ENCODE measurements around the gene SAP130.

DNA sequence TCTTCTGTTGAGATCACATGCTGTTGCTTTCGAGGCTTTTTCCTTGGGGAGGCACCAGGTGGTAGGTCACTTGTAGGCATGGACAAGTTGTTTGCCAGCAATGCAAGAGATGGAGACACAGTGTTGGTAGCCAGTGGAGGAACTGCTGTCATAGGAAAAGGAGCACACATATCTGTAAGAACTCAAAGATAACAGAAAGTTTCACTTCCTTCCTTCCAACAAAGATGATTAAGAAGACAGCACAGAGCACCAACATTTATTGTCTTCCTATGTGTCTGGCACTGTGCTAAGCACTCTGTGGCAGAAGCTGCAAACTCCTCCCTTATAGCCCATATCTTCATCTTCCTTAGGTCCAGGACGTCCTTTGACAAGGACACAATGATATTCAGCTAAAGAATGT is 77.6 kb downstream of the SAP130 start:
- TF ChIP-seq CTCF (conservative IDR thresholded peaks at IDR 0.05) (no peak), ZFX (IDR thresholded peaks at IDR 0.05) (no peak)

Measured in C4-2B (cell line).